HG03060 (cell line): ENCODE results near the gene IL17B.
"Not testable (repeated sequence)": the region's sequence is repeated elsewhere in the genome, so short reads cannot be mapped to it uniquely, and the experiment has no call there.

Source experiments
- ATAC-seq: cut with Tn5 transposase; IDR thresholded peaks from one replicate; pipeline ENCODE4 v1.9.1; 2021; ENCODE audit warnings: low read depth, moderate number of reproducible peaks; ENCODE audit not compliant: unreplicated experiment

IL17B gene

GRCh38 chr5:149403923-149404745 lies 25.0 kb upstream of the IL17B start:
- ATAC-seq: no peak

- no peak for ATAC-seq
Observed at GRCh38 chr5:149402291-149402690, 23.2 kb upstream of the IL17B start.

- no peak for ATAC-seq
Observed at GRCh38 chr5:149401051-149401450, 22.0 kb upstream of the IL17B start.

- no peak for ATAC-seq
Observed at GRCh38 chr5:149400304-149400703, 21.2 kb upstream of the IL17B start.

GRCh38 chr5:149399775-149400174 lies 20.7 kb upstream of the IL17B start:
- no peak for ATAC-seq

- not testable (repeated sequence) for ATAC-seq
Observed at GRCh38 chr5:149398747-149399266, 19.7 kb upstream of the IL17B start.

- ATAC-seq: no peak
Observed at GRCh38 chr5:149397530-149397929, 18.4 kb upstream of the IL17B start.

- ATAC-seq: not testable (repeated sequence)
Observed at GRCh38 chr5:149394996-149395395, 15.9 kb upstream of the IL17B start.

- no peak for ATAC-seq
Observed at GRCh38 chr5:149392718-149393117, 13.6 kb upstream of the IL17B start.

- no peak for ATAC-seq
Observed at GRCh38 chr5:149391524-149391923, 12.4 kb upstream of the IL17B start.

- not testable (repeated sequence) for ATAC-seq
Observed at GRCh38 chr5:149391076-149391475, 12.0 kb upstream of the IL17B start.

- no peak for ATAC-seq
Observed at GRCh38 chr5:149389552-149390495, 10.7 kb upstream of the IL17B start.

GRCh38 chr5:149388498-149389190 lies 9.6 kb upstream of the IL17B start:
- ATAC-seq: no peak

GRCh38 chr5:149387982-149388381 lies 8.9 kb upstream of the IL17B start:
- no peak for ATAC-seq

- ATAC-seq: no peak
Observed at GRCh38 chr5:149387081-149387631, 8.1 kb upstream of the IL17B start.

- ATAC-seq: no peak
Observed at GRCh38 chr5:149386166-149386565, 7.1 kb upstream of the IL17B start.

- ATAC-seq: no peak
Observed at GRCh38 chr5:149383399-149383798, 4.3 kb upstream of the IL17B start.

- no peak for ATAC-seq
Observed at GRCh38 chr5:149382517-149383220, 3.6 kb upstream of the IL17B start.

- ATAC-seq: no peak
Observed at GRCh38 chr5:149381986-149382338, 2.9 kb upstream of the IL17B start.
